Astrocyte of the cerebellum (primary cell): ENCODE measurements around the gene SAMSN1.
"Not testable (repeated sequence)": the region's sequence is repeated elsewhere in the genome, so short reads cannot be mapped to it uniquely, and the experiment has no call there.

ENCODE experiments used
- DNase-seq: peaks from one replicate; pipeline ENCODE4 v3.0.0-alpha.2; 2011; ENCODE audit warnings: low read depth
- H3K4me3 ChIP-seq: 2 replicates; pipeline ENCODE4 v1.5.1; 2011; ENCODE audit warnings: mild to moderate bottlenecking, low read depth, low read length, moderate library complexity
- in situ Hi-C: cut with HindIII; loops from 2 replicates; pipeline ENCODE4 v1.10.0; 2017; ENCODE audit warnings: low sequenced_read_pairs
- TF ChIP-seq, protein P1 (sequence below): IDR thresholded peaks from 2 replicates; pipeline ENCODE4 v1.5.1; 2012; ENCODE audit warnings: low read length, low read depth, moderate library complexity, mild to moderate bottlenecking; ENCODE audit errors: missing control alignments

SAMSN1 gene

DNA sequence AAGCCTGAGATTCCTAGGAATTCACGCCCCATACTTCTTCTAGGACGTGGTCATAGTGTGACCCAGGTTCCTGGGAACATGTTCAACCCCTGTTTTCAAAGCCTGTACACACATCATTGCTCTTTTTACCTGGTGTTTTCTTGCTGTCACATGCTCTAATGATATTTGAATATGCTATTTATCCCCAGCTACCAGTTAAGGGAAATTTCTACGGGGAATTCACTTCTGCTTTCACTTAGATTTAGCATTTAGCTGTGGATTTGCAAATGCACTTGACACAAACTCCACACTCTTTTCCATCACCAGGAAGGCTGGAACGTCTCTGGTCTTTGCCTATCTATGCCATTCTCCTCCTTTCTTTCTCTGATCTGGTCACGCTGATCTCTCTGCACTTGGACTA is 11.3 kb upstream of the SAMSN1 start:
- TF ChIP-seq, protein P1, sequence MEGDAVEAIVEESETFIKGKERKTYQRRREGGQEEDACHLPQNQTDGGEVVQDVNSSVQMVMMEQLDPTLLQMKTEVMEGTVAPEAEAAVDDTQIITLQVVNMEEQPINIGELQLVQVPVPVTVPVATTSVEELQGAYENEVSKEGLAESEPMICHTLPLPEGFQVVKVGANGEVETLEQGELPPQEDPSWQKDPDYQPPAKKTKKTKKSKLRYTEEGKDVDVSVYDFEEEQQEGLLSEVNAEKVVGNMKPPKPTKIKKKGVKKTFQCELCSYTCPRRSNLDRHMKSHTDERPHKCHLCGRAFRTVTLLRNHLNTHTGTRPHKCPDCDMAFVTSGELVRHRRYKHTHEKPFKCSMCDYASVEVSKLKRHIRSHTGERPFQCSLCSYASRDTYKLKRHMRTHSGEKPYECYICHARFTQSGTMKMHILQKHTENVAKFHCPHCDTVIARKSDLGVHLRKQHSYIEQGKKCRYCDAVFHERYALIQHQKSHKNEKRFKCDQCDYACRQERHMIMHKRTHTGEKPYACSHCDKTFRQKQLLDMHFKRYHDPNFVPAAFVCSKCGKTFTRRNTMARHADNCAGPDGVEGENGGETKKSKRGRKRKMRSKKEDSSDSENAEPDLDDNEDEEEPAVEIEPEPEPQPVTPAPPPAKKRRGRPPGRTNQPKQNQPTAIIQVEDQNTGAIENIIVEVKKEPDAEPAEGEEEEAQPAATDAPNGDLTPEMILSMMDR = no peak
- H3K4me3 ChIP-seq = no peak overlapping the region
- no peak for DNase-seq
- in situ Hi-C loops = no loop called here

DNA sequence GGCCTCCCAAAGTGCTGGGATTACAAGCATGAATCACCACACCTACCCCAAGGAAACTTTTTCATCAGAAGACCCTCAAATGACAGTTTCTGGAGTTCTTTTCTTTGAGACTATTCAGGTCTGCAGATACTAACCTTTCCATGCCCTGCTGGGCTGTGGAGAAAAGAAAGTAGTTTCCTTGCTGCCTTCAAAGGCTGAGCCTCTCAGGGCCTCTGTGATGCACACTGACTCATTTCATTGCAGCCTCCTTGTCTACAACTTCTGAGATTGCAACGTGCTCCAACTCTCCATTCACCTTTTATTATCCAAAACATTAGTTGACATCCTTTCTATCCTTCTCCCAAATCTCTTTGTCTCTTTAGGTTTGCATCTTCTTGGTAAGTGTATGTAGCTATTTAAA is 8.8 kb upstream of the SAMSN1 start:
- TF ChIP-seq, protein P1 = no peak
- DNase-seq = no peak
- in situ Hi-C loops = no loop called here
- no peak overlapping the region for H3K4me3 ChIP-seq

DNA sequence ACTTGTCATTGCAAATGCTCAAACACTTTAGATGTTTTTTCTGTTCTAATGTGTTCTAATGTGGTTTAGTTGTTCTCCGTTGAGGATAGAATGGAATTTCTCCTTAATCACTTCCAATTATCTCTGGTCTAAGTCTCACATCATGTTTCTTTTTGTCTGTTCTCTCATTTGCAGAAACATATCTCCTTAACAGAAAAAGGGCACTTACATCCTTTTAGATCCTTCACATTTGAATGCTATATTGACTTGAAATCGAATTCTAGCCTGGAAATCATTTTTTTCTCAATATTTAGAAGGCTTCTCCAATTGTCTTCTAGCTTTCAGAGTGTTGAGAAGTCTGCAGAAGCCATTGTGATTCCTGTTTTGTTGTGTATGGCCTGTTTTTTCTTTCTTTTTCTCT is 7.3 kb upstream of the SAMSN1 start:
- no peak for DNase-seq
- no peak overlapping the region for H3K4me3 ChIP-seq
- TF ChIP-seq, protein P1 = no peak
- in situ Hi-C loops = no loop called here

DNA sequence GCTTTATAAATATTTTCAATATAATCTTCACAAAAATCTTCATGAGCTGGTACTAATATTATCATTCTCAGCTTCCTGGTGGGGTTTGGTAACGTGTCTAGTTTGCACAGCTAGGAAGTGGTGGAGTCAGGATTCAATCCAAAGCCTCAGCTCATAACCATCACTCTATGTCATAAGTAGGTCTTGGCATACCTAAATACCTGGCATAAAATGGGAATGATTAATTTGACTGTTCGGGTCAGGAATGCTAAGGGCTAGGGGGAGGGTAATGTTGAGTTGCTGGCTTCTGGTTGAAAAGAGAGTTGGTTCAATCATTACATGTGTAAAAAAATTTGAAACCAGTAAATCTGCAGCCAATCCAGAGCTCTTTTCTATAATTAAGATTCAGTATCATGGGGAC is 5.6 kb upstream of the SAMSN1 start:
- TF ChIP-seq, protein P1 = no peak
- DNase-seq = no peak
- in situ Hi-C loops = no loop called here
- H3K4me3 ChIP-seq = no peak overlapping the region

DNA sequence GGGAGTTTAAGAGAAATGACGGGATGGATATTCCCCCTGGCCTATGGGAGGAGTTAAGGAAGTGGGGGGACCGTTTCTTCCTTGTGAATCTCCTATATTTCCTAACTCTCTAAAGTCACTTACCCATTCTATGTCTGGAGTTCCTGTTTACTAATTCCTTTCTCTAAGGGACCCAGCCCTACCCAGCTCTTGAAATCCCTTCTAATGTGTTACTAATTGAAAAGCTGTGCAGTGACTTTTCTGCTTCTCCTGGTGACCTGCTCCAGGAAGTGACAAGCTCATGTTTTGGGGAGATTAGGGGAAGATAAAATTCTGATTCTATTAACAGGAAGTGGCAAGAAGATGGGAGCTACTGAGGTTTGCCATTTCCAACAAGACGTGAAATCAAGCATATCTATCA is 4.0 kb upstream of the SAMSN1 start:
- H3K4me3 ChIP-seq = no peak overlapping the region
- in situ Hi-C loops = no loop called here
- DNase-seq = no peak
- TF ChIP-seq, protein P1 = no peak

DNA sequence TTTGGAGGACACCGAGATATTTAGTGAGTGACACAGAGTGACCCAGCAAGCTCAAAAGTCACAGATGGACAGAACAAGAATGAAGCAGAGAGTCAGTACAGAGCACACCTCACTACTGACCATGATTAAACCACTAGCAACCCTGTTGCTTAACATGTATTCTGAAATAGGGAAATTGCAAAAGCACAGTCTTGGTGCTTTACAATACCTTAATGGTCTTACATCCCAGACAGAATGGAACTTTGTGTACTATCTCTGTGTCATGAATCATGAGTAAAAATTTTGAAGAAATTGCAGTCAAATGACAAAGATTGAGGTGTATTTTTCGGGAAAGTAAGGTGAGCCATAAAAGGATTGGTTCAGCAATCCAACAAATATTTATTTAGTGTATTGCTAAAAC is 2.7 kb upstream of the SAMSN1 start:
- no peak overlapping the region for H3K4me3 ChIP-seq
- DNase-seq = no peak
- TF ChIP-seq, protein P1 = no peak
- in situ Hi-C loops = no loop called here

DNA sequence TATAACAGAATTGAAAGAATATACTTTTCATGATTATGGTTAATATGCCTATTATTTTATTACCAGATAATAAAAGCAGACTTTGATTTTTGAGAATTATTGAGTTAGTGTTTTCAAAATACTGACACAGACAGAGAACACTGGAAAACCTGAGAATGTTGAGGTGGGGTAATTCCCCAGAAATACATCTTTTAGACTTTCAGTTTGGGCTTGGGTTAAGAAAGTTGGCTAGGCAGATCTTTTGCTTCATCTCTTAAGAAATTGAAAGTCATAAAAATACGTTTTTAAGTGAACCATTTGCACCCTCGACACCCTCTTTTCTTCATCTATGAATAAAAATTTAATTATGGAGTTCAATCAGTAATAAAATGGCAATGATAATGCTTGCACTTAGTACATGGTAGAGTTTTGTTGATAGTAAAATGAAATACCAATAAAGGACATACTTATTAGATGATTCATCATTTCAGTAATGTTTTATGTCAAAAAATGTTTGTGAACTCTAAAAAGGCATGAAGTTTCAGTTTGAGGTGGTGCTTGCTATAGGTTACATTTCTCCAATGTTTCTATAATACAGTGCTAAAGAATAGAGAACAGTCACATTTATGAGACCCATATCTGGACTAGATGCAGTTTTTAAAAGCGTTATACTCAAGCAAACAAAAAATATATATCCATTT is 1.9 kb upstream of the SAMSN1 start:
- no peak for DNase-seq
- H3K4me3 ChIP-seq = no peak overlapping the region
- TF ChIP-seq, protein P1 = no peak
- in situ Hi-C loops = no loop called here

DNA sequence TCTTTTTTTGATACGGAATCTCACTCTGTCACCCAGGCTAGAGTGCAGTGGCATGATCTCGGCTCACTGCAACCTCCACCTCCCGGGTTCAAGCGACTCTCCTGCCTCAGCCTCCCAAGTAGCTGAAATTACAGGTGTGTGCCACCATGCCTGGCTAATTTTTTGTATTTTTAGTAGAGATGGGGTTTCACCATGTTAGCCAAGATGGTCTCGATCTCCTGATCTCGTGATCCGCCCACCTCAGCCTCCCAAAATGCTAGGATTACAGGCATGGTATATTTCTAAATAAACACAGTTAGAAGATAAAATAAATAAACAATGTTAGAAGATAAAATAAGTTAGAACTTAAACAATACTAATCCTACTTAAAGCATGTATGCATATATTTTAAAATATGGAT is 604 bp upstream of the SAMSN1 start:
- in situ Hi-C loops, DNase-seq, H3K4me3 ChIP-seq: not testable (repeated sequence)
